Measurements from ENCODE around the gene NOTCH1.

NOTCH1 gene

GRCh38 chr9:136544964-136545691 is 720 bp downstream of the NOTCH1 start:
- DNase-seq (ENCODE audit: low spot score): no peak

- peak; percentile 94 for DNase-seq (ENCODE audit: low spot score)
These were observed 1.3 kb downstream of the NOTCH1 start for GRCh38 chr9:136544548-136544963.

- DNase-seq (ENCODE audit: low spot score): peak; percentile 93
These were observed 1.9 kb downstream of the NOTCH1 start for GRCh38 chr9:136543830-136544547.

GRCh38 chr9:136543280-136543679 is 2.6 kb downstream of the NOTCH1 start:
- DNase-seq (ENCODE audit: low spot score): no peak

GRCh38 chr9:136542241-136543040 is 3.4 kb downstream of the NOTCH1 start:
- peak; percentile 69 for DNase-seq (ENCODE audit: low spot score)

GRCh38 chr9:136541709-136542108 is 4.1 kb downstream of the NOTCH1 start:
- peak; percentile 62 for DNase-seq (ENCODE audit: low spot score)

GRCh38 chr9:136541179-136541578 is 4.7 kb downstream of the NOTCH1 start:
- no peak for DNase-seq (ENCODE audit: low spot score)

GRCh38 chr9:136539427-136540421 is 6.1 kb downstream of the NOTCH1 start:
- DNase-seq (ENCODE audit: low spot score): peak; percentile 71

GRCh38 chr9:136538599-136539426 is 7.0 kb downstream of the NOTCH1 start:
- DNase-seq (ENCODE audit: low spot score): no peak

- no peak for DNase-seq (ENCODE audit: low spot score)
These were observed 7.8 kb downstream of the NOTCH1 start for GRCh38 chr9:136537896-136538598.

- DNase-seq (ENCODE audit: low spot score): no peak
These were observed 8.4 kb downstream of the NOTCH1 start for GRCh38 chr9:136537411-136537810.

GRCh38 chr9:136536721-136537241 is 9.1 kb downstream of the NOTCH1 start:
- no peak for DNase-seq (ENCODE audit: low spot score)

- no peak for DNase-seq (ENCODE audit: low spot score)
These were observed 9.7 kb downstream of the NOTCH1 start for GRCh38 chr9:136536051-136536720.

GRCh38 chr9:136535070-136535469 is 10.8 kb downstream of the NOTCH1 start:
- no peak for DNase-seq (ENCODE audit: low spot score)

GRCh38 chr9:136534366-136534765 is 11.5 kb downstream of the NOTCH1 start:
- DNase-seq (ENCODE audit: low spot score): no peak

- DNase-seq (ENCODE audit: low spot score): no peak
These were observed 12.1 kb downstream of the NOTCH1 start for GRCh38 chr9:136533775-136534157.

GRCh38 chr9:136532799-136533774 is 12.8 kb downstream of the NOTCH1 start:
- DNase-seq (ENCODE audit: low spot score): no peak
